Fibroblast of pulmonary artery (primary cell): ENCODE results near the gene PDGFD.

Experiments
- DNase-seq: peaks from one replicate; pipeline ENCODE4 v3.0.0-alpha.2; 2010; ENCODE audit warnings: low read depth
- H3K4me3 ChIP-seq: replicated peaks from 2 replicates; pipeline ENCODE4 v1.5.1; 2011; ENCODE audit warnings: low read depth, mild to moderate bottlenecking, control low read depth, low read length, moderate library complexity
- TF ChIP-seq, protein P1 (sequence below): IDR thresholded peaks from 2 replicates; pipeline ENCODE4 v1.5.1; 2011; ENCODE audit warnings: mild to moderate bottlenecking, control low read depth, low read length, inconsistent platforms; ENCODE audit errors: missing control alignments

Gene PDGFD

DNA sequence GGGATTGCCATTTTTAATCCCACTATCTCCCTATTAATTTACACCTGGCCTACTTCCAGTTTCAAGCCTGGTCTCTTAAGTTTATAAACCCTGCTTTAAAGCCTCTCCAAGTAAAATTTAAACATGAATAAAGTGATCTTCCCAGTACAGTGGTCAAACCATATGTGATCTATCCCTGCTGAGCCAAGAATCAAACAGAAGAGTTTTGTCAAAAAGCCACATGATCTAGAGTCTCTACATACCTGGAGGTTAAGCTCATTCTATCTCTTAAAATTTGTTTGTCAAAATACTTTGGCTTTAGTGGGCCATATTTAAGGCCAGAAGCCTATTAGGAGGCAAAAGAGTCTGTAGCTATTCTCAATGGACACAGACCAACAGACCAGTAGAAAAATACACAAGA is 170.4 kb downstream of the PDGFD start:
- DNase-seq, result no peak
- TF ChIP-seq, protein P1, sequence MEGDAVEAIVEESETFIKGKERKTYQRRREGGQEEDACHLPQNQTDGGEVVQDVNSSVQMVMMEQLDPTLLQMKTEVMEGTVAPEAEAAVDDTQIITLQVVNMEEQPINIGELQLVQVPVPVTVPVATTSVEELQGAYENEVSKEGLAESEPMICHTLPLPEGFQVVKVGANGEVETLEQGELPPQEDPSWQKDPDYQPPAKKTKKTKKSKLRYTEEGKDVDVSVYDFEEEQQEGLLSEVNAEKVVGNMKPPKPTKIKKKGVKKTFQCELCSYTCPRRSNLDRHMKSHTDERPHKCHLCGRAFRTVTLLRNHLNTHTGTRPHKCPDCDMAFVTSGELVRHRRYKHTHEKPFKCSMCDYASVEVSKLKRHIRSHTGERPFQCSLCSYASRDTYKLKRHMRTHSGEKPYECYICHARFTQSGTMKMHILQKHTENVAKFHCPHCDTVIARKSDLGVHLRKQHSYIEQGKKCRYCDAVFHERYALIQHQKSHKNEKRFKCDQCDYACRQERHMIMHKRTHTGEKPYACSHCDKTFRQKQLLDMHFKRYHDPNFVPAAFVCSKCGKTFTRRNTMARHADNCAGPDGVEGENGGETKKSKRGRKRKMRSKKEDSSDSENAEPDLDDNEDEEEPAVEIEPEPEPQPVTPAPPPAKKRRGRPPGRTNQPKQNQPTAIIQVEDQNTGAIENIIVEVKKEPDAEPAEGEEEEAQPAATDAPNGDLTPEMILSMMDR, result no peak
- H3K4me3 ChIP-seq, result no peak overlapping the region

DNA sequence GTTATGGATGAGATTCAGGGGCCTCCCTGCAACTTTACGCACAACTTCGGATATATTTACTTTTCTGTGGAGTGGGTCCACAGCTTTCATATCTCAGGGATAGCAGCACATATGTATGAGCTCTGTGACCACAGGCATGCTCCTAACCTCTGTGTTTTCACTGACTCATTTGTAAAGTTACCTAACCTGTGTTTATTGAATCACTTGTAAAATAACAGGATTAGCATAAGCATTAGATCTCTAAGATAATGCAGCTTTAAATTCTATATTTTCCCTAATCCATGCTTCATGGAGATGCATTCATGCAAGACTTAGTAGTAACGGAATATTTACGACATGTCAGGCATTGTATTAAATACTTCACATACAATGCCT is 175.4 kb downstream of the PDGFD start:
- peak; percentile 30 for DNase-seq
- TF ChIP-seq, protein P1, result no peak
- no peak overlapping the region for H3K4me3 ChIP-seq

DNA sequence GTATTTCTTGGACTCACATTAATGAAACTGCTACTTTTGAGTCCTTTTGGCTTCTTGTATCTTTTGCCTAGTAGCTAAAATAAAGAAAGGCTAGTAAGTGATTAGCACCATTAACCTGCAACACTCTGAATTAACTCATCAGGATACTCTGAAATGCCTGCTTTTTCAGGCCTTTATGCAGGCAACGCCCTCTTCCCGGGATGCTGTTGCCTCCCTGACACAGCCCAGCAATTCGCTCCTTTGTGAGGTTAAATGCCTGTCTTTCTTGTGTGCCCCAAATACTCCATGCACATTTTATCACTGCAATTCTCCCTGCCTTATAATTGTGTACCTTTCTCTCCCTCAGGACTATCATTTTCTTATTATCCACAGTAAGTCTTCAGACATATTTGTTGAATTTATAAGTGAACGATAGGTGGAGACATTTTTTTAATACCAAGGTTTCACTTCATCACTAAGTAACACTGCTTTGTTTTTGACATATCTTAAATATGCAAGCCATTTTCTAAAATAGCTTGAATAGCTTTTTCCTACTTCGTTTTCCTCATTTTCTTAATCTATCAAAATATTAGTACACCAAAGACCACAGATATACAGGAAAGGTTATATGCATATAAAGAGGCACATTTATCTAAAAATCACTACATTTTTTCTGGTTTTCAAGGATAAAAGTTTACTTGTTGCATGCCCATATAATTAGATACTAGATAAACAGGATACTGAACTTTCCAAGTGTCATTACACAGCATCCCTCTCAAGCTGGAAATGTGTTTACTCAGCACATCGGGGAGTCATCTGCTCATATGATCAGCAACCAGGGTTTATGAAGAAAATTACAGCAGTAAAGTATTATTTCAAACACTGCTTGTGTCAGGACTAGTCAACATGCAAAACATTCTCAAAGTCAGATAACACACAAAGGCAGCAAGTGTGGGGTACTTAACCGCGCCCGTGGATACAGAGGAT is 176.0 kb downstream of the PDGFD start:
- peak; percentile 38 for DNase-seq
- TF ChIP-seq, protein P1, result no peak
- H3K4me3 ChIP-seq, result no peak overlapping the region

DNA sequence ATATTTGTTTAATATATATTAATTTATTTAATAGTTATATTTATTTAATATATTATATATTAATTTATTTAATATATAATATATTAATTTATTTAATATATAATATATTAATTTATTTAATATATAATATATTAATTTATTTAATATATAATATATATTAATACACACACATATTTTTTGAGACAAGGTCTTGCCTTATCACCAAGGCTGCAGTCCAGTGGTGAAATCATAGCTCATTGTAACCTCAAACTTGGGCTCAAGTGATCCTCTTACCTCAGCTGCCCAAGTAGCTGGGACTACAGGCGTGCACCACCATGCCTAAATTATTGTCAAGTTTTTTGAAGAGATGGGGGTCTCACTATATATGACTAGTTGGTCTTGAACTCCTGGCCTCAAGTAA is 178.9 kb downstream of the PDGFD start:
- no peak overlapping the region for H3K4me3 ChIP-seq
- no peak for DNase-seq
- TF ChIP-seq, protein P1, result no peak

DNA sequence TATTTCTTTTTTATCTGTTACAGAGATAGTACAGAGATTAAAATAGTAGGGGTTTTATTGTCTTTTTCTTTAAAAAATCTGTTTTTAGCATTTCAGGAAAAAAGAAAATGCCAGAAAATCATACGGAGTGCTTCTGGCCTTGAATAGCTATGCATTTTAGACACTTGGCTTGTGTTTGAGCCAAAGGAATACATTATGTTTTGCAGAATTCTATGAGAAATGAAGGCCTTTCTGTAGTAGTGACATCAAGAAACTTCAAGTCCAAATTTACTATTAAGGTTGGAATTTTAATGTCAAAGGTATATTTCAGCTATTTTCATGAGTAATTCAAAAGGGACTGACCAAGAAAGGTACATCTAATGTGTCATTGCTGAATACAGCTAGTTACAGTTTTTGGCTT is 183.8 kb downstream of the PDGFD start:
- TF ChIP-seq, protein P1, result no peak
- no peak for DNase-seq

DNA sequence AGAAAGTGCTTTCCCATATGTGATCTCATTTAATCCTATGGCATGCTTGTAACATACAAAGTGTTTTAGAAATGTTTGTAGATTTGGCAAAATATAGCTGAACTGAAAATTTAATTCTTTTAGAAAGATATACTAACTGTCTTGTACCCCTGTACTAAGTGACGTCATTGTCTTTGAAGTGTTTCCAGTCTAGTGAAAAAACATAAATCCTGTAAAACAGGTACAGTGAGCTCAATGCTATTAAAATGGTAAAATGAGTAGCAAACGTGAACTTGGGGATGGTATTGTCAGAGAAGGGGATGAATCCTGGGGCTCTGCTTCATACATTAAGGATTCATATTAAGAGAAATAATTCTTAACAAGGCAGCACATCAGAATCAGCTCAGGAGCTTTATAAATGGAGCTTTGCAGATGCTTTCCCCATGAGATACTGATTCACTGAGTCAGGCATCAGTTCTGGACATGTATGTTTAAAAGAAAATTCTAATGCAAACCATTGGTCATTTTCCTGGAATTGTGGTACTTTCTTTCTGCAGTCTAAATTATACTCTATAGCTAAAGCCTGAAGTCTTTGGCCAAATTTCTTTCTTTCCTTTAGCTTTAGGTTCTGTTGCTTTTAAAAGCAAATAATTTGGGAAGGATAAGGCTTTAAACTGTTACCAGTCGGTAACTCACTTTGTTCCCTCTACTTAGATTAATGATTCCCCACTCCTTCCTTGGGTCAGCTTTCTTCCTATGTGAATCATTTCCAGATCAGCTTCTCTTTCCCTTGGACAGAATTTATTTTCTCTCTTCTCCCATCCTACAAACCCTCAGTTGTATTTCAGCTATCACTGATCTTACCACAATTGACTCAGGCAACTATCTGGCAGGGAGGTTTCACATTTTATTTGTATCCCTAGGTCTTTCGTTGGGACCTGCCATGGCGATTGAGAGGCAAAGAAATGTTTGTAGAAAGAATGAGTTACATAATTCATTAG is 185.0 kb downstream of the PDGFD start:
- DNase-seq, result no peak
- H3K4me3 ChIP-seq, result no peak overlapping the region
- TF ChIP-seq, protein P1, result no peak

More for the DNA sequence above, 183.8 kb downstream of the PDGFD start:
- no peak overlapping the region for H3K4me3 ChIP-seq
